Measurements from ENCODE around the gene KLF13.

Gene KLF13

GRCh38 chr15:31404345-31404744 lies 77.7 kb downstream of the KLF13 start:
- DNase-seq: no peak

- no peak for DNase-seq
Observed at GRCh38 chr15:31405200-31405920, 78.7 kb downstream of the KLF13 start.

- no peak for DNase-seq
Observed at GRCh38 chr15:31407376-31407775, 80.7 kb downstream of the KLF13 start.

GRCh38 chr15:31407851-31408250 lies 81.2 kb downstream of the KLF13 start:
- no peak for DNase-seq

- DNase-seq: no peak
Observed at GRCh38 chr15:31408724-31409123, 82.1 kb downstream of the KLF13 start.

GRCh38 chr15:31409171-31409570 lies 82.5 kb downstream of the KLF13 start:
- no peak for DNase-seq

- DNase-seq: no peak
Observed at GRCh38 chr15:31412824-31413223, 86.2 kb downstream of the KLF13 start.

- DNase-seq: no peak
Observed at GRCh38 chr15:31415201-31415600, 88.6 kb downstream of the KLF13 start.

GRCh38 chr15:31419820-31420219 lies 93.2 kb downstream of the KLF13 start:
- DNase-seq: no peak

GRCh38 chr15:31427411-31427810 lies 100.8 kb downstream of the KLF13 start:
- DNase-seq: no peak
